DMS 273 (cell line): ENCODE data around the gene ADAMTS12.

Experiments used
- DNase-seq: peaks from one replicate; lab custom pipeline; 2025; ENCODE audit not compliant: unreplicated experiment; lab: John Stamatoyannopoulos, UW

ADAMTS12 gene

GRCh38 chr5:33810491-33811120, 81.2 kb downstream of the ADAMTS12 start:
- no peak for DNase-seq

- DNase-seq: no peak
Observed at GRCh38 chr5:33809936-33810335, 81.9 kb downstream of the ADAMTS12 start.

GRCh38 chr5:33808699-33809098, 83.1 kb downstream of the ADAMTS12 start:
- DNase-seq: no peak

- no peak for DNase-seq
Observed at GRCh38 chr5:33807771-33808170, 84.0 kb downstream of the ADAMTS12 start.

GRCh38 chr5:33806738-33807442, 84.9 kb downstream of the ADAMTS12 start:
- DNase-seq: no peak

GRCh38 chr5:33801292-33801691, 90.5 kb downstream of the ADAMTS12 start:
- no peak for DNase-seq

- no peak for DNase-seq
Observed at GRCh38 chr5:33800241-33800950, 91.4 kb downstream of the ADAMTS12 start.

- no peak for DNase-seq
Observed at GRCh38 chr5:33795496-33795895, 96.3 kb downstream of the ADAMTS12 start.

GRCh38 chr5:33794550-33795181, 97.1 kb downstream of the ADAMTS12 start:
- DNase-seq: no peak

GRCh38 chr5:33793836-33794549, 97.8 kb downstream of the ADAMTS12 start:
- no peak for DNase-seq

GRCh38 chr5:33793276-33793675, 98.5 kb downstream of the ADAMTS12 start:
- DNase-seq: no peak

- DNase-seq: no peak
Observed at GRCh38 chr5:33792559-33792958, 99.2 kb downstream of the ADAMTS12 start.

GRCh38 chr5:33789567-33789957, 102.2 kb downstream of the ADAMTS12 start:
- no peak for DNase-seq

- DNase-seq: no peak
Observed at GRCh38 chr5:33788922-33789566, 102.7 kb downstream of the ADAMTS12 start.

- no peak for DNase-seq
Observed at GRCh38 chr5:33785571-33785970, 106.2 kb downstream of the ADAMTS12 start.

- no peak for DNase-seq
Observed at GRCh38 chr5:33781286-33781685, 110.5 kb downstream of the ADAMTS12 start.

- DNase-seq: no peak
Observed at GRCh38 chr5:33776151-33776660, 115.6 kb downstream of the ADAMTS12 start.

- no peak for DNase-seq
Observed at GRCh38 chr5:33774341-33774740, 117.4 kb downstream of the ADAMTS12 start.

- DNase-seq: no peak
Observed at GRCh38 chr5:33772380-33772897, 119.4 kb downstream of the ADAMTS12 start.

GRCh38 chr5:33769968-33770367, 121.8 kb downstream of the ADAMTS12 start:
- DNase-seq: no peak
